Lower leg skin (tissue), 3 donors: Measurements from ENCODE around the gene DIP2C.

Experiments used
- CTCF ChIP-seq, 3 donors: fragments of 450-650 bp; IDR thresholded peaks; one replicate each; pipeline ENCODE4 v1.5.1; 2016; ENCODE audit warnings: antibody characterized with exemption in 3 of 3, mild to moderate bottlenecking in 3 of 3, moderate library complexity in 2 of 3
- POLR2A ChIP-seq, 2 donors: fragments of 450-650 bp; IDR thresholded peaks; one replicate each; pipeline ENCODE4 v1.6.1; 2016 to 2017; ENCODE audit warnings: antibody characterized with exemption in 2 of 2, mild to moderate bottlenecking in 1 of 2, moderate library complexity in 1 of 2

- TF ChIP-seq CTCF (IDR thresholded peaks at IDR 0.05), result no peak
- TF ChIP-seq POLR2A (IDR thresholded peaks at IDR 0.05), result no peak
These were observed 422.5 kb downstream of the DIP2C start for GRCh38 chr10:266974-267425.
